Upper lobe of right lung (tissue), 1 donor: ENCODE data around the gene ZNF717. TPM values are rescaled to one million over a fixed set of nuclear protein-coding genes. Genes with fewer than 3 reads are reported as not detected.
"Not testable (repeated sequence)": the region's sequence is repeated elsewhere in the genome, so short reads cannot be mapped to it uniquely, and the experiment has no call there.

Experiments
- ATAC-seq: fragments of 200-7000 bp; cut with Tn5 transposase; one replicate; pipeline ENCODE4 v1.9.1; 2020; ENCODE audit warnings: mild to moderate bottlenecking, moderate library complexity
- DNase-seq: peaks from one replicate; pipeline ENCODE4 v3.0.0-alpha.2; 2020
- H3K27ac ChIP-seq: fragments of 200-600 bp; one replicate; pipeline ENCODE4 v1.8.0; 2022
- H3K27me3 ChIP-seq: fragments of 200-600 bp; one replicate; pipeline ENCODE4 v1.8.0; 2022; ENCODE audit warnings: mild to moderate bottlenecking
- H3K36me3 ChIP-seq: fragments of 200-600 bp; one replicate; pipeline ENCODE4 v1.8.0; 2022
- H3K4me1 ChIP-seq: fragments of 200-600 bp; one replicate; pipeline ENCODE4 v1.8.0; 2022
- H3K4me3 ChIP-seq: fragments of 200-600 bp; one replicate; pipeline ENCODE4 v1.8.0; 2022; ENCODE audit warnings: mild to moderate bottlenecking
- H3K9me3 ChIP-seq: fragments of 200-600 bp; one replicate; pipeline ENCODE4 v1.8.0; 2022
- intact Hi-C: fragments of 100-400 bp; cut with DNase I; formaldehyde crosslinking; loops from one replicate; pipeline ENCODE4 v1.11.0; 2022
- total RNA-seq: library from RNA; stranded (reverse); fragmentation: NEBNext Ultra II Directional; extraction: Animal tissue kit (Norgen Biotek cat#: 25700); gene quantifications from one replicate; pipeline ENCODE4 v1.2.1, GENCODE V29; 2021
- TF ChIP-seq, protein P1 (sequence below): fragments of 200-600 bp; IDR thresholded peaks from one replicate; pipeline ENCODE4 v1.8.0; 2022; ENCODE audit warnings: antibody characterized with exemption
- donor health status: DM: no; HTN: yes; CAD: no; lungs with severe emphysema.

The ZNF717 gene
- total RNA-seq, 1 donor from 2014 or later, result 11.0 TPM

GRCh38 chr3:75781079-75781745, 4.1 kb downstream of the ZNF717 start:
- Histone ChIP-seq H3K27ac (no peak overlapping the region), H3K9me3 (no peaks in the 10 kb centered on the region), H3K27me3 (no peaks in the 10 kb centered on the region), H3K4me1 (no peaks in the 10 kb centered on the region), H3K4me3 (no peak overlapping the region), H3K36me3 (peaks cover 5% of the 10 kb centered on the region)
- intact Hi-C loops, result no loop called here
- DNase-seq (no peak), ATAC-seq (no peak)
- TF ChIP-seq, protein P1, sequence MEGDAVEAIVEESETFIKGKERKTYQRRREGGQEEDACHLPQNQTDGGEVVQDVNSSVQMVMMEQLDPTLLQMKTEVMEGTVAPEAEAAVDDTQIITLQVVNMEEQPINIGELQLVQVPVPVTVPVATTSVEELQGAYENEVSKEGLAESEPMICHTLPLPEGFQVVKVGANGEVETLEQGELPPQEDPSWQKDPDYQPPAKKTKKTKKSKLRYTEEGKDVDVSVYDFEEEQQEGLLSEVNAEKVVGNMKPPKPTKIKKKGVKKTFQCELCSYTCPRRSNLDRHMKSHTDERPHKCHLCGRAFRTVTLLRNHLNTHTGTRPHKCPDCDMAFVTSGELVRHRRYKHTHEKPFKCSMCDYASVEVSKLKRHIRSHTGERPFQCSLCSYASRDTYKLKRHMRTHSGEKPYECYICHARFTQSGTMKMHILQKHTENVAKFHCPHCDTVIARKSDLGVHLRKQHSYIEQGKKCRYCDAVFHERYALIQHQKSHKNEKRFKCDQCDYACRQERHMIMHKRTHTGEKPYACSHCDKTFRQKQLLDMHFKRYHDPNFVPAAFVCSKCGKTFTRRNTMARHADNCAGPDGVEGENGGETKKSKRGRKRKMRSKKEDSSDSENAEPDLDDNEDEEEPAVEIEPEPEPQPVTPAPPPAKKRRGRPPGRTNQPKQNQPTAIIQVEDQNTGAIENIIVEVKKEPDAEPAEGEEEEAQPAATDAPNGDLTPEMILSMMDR, result no peak

- ATAC-seq, intact Hi-C loops, H3K36me3 ChIP-seq: not testable (repeated sequence)
These were observed 7.6 kb downstream of the ZNF717 start for GRCh38 chr3:75777742-75778141.

DNA sequence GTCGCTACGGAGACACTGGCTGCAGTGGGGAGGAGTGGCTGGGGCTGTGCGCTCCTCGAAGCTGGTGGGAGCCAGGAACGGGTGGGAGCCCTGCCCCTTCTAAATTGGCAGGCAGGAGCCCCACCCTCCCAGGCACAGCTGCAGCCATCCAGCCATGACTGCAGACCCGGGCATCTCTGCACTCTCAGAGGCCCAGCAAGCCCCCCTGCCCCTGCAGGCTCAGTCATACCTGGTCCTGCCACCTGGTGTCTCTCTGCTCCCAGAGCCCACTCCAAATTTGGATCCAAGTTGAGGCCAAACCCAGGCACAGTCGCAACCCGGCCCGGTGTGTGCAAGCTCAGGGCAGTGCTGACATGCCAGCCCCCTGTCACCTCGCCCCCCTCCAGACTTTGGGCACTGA, 13.7 kb downstream of the ZNF717 start:
- H3K27me3 ChIP-seq, ATAC-seq, H3K4me1 ChIP-seq, H3K36me3 ChIP-seq, H3K9me3 ChIP-seq, H3K27ac ChIP-seq, intact Hi-C loops, H3K4me3 ChIP-seq, DNase-seq: not testable (repeated sequence)

More at GRCh38 chr3:75777742-75778141, 7.6 kb downstream of the ZNF717 start:
- H3K27me3 ChIP-seq, H3K4me1 ChIP-seq, H3K27ac ChIP-seq, DNase-seq, H3K4me3 ChIP-seq, H3K9me3 ChIP-seq: not testable (repeated sequence)

DNA sequence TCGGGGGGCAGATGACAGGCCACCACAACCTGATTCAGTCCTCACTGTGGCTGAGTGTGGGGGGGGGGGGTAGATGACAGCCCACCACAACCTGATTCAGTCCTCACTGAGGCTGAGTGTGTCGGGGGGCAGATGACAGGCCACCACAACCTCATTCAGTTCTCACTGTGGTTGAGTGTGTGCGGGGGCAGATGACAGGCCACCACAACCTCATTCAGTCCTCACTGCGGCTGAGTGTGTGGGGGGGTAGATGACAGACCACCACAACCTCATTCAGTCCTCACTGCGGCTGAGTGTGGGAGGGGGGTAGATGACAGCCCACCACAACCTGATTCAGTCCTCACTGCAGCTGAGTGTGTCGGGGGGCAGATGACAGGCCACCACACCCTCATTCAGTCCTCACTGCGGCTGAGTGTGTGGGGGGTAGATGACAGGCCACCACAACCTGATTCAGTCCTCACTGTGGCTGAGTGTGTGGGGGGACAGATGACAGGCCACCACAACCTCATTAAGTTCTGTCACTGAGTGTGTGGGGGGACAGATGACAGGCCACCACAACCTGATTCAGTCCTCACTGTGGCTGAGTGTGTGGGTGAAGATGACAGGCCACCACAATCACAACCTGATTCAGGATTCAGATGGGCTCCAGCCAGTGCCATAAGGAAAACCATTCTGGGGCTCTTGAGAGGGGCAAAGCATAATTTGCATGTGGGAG, 16.9 kb downstream of the ZNF717 start:
- peaks cover 25% of the 10 kb centered on the region for H3K9me3 ChIP-seq

GRCh38 chr3:75737831-75738493, 47.4 kb downstream of the ZNF717 start:
- no peak for ATAC-seq
- intact Hi-C loops, result no loop called here
- TF ChIP-seq, protein P1, result no peak

More for the DNA sequence above, 16.9 kb downstream of the ZNF717 start:
- Histone ChIP-seq H3K4me1 (no peaks in the 10 kb centered on the region), H3K4me3 (no peak overlapping the region), H3K36me3 (no peaks in the 10 kb centered on the region), H3K27me3 (no peaks in the 10 kb centered on the region), H3K27ac (no peak overlapping the region)
- DNase-seq, result no peak
- TF ChIP-seq, protein P1, result no peak
- no peak for ATAC-seq
- intact Hi-C loops, result no loop called here

GRCh38 chr3:75727985-75728384, 57.4 kb downstream of the ZNF717 start:
- intact Hi-C loops, result no loop called here
- ATAC-seq (no peak), DNase-seq (no peak)
- no peaks in the 10 kb centered on the region for H3K4me1 ChIP-seq
- H3K27me3 ChIP-seq, result no peaks in the 10 kb centered on the region
- no peak overlapping the region for H3K27ac ChIP-seq
- no peaks in the 10 kb centered on the region for H3K36me3 ChIP-seq
- TF ChIP-seq, protein P1, result no peak
- H3K4me3 ChIP-seq, result no peak overlapping the region
- peaks cover 75% of the 10 kb centered on the region for H3K9me3 ChIP-seq

More at GRCh38 chr3:75737831-75738493, 47.4 kb downstream of the ZNF717 start:
- Histone ChIP-seq H3K9me3 (peaks cover 81% of the 10 kb centered on the region), H3K4me1 (no peaks in the 10 kb centered on the region), H3K4me3 (no peak overlapping the region), H3K36me3 (no peaks in the 10 kb centered on the region), H3K27me3 (no peaks in the 10 kb centered on the region), H3K27ac (no peak overlapping the region)
- DNase-seq, result no peak
